ENCODE results near the gene CTU2.

The CTU2 gene

DNA sequence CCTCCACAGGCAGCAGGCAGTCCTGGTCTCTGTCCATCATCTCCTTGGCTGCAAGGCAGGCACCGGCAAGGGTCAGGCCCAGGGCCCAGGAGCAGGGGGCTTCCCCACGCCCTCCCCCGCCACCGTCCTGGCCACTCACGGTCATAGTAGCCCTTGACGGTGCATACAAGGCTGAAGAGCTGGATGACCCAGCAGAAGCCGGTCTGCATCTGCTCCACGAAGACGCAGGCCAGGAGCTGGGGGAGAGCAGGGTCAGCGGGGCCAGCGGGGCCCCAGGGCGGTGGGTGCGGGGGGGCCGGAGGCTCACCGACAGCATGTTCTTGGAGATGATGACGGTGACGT, 20.1 kb downstream of the CTU2 start:
- in situ Hi-C loops (cut with MboI; ENCODE audit: low sequenced_read_pairs): no loop called here

DNA sequence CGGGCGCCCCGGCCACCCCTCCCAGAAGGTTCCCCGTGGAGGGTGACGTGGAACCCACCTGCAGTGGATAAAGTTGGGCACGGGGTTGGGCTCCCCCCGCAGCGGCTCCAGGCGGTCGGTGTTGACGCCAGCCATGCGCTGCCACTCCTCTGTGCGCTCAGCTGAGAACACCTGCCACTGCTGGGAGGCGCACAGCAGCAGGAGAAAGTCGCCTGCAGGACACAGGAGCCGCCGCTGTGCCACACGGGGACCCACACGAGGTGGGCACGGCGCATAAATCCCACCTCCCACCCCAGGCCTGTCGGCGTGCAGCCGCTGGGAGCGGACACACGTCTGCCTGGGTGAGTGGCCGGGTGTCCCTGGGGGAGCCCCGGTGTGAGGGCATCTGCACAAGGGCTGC, 20.7 kb downstream of the CTU2 start:
- in situ Hi-C loops (cut with MboI; ENCODE audit: low sequenced_read_pairs): no loop called here

DNA sequence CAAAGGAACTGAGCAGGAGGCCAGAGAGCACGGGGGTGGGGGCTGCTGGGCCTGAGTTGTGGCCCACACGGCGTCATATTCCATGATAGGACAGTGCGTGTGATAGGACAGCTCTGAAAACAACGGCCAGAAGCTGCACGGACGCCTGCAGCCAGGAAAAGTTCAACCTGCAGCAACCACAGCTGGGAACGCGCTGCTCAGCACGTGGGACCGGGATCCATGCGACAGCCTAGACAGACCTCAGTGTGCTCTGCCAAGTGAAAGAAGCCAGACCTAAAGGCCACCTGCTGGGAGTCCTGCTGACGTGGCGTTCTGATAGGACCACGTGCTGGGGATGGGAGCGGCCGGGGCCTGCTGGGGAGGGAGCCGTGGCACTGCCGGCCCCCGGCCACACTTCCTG, 21.6 kb downstream of the CTU2 start:
- in situ Hi-C loops (cut with MboI; ENCODE audit: low sequenced_read_pairs): no loop called here

DNA sequence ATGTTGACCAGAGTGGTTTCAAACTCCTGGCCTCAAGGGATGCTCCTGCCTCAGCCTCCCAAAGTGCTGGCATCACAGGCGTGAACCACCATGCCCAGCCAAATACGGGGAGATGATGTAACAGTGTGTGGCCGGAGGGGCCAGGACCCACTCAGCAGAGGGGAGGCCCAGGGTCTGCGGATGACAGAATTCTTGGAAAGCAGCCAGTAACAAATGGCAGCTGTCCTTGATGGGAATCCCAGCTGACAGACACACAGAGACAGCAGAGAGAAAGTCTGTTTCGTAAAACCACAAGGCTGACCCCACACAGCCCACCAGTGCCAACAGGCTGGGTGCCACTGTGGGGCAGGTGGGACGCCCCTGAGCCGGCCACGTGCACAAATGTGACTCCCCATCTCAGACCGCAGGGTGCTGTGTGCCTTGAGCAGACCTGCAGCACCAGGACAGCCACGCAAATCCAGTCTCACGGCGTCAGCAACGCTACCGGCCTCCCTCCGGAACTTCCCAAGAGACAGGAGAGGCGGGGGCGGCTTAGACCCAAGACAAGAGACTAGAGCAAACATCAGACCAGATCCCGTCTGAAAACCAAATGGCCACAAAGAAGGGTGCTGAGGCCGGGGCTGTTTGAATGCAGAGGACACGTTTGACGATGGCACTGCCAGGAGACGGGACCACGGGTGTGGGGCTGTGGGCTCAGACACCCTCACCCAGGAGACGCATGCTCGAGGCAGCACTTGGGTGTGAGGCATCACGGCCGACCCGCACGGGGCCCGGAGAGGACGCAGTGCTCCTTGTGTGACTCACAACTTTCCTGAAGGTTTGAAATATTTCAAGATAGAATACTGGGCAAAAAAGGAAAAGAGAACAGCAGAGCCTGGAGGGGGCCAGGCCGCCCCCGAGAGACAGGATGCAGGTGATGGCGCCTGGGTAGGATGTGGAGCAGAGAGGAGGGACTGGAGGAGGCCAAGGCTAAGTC, 24.6 kb downstream of the CTU2 start:
- in situ Hi-C loops (cut with MboI; ENCODE audit: low sequenced_read_pairs): no loop called here

DNA sequence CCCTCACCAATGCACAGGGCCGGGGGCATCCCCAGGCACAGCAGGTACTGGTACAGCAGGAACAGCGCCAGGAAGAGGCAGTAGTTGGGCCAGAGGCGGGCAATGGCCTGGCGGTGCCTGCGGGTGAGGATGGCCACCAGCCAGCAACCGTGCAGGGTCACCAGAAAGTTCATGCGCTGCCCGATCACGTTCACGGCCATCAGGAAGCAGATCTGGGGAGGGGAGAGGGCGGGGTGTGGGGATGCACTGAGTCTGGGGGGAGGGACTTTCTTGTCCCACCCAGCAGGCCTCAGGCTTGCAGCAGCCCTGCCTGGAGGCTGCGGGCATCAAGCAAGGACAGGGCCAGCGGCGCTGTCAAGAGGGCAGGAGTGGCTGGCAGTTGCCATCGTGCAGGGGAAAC, 25.4 kb downstream of the CTU2 start:
- in situ Hi-C loops (cut with MboI; ENCODE audit: low sequenced_read_pairs): no loop called here

DNA sequence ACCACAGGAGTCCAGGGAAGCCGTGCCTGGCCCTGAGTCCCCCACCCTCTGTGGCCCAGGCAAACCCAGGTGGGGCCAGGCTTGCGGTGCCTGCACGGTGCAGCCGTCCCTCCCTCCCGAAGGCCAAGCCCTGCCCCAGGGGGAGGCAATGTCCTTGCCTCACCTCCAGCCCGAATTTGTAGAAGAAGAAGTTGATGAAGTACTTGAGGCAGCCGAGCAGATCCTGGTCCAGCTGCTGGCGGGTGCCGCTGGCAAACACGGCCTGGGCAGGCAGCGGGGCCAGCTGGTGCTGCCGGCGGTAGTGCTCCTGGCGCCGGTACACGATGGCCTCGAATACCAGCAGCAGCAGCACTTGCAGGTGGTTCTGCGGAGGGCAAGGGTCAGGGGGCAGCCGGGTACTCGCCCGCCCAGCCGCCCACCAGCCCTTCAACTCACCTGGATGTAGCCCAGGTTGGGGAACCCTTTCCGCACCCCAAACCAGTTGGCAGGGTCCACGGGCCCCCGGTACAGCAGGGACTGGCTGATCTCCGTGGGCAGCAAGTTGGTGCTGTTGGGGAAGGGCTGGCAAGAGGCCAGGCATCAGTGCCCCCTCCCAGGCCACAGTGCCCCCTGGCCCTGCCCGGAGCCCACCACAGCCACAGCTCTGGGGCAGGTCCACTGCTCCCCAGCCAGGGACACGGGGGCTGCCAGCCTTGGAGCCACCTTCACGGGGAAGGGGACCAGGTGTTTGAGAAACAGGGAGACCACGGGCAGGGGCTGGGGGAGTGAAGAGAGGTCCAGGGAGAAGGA, 26.1 kb downstream of the CTU2 start:
- in situ Hi-C loops (cut with MboI; ENCODE audit: low sequenced_read_pairs): no loop called here

DNA sequence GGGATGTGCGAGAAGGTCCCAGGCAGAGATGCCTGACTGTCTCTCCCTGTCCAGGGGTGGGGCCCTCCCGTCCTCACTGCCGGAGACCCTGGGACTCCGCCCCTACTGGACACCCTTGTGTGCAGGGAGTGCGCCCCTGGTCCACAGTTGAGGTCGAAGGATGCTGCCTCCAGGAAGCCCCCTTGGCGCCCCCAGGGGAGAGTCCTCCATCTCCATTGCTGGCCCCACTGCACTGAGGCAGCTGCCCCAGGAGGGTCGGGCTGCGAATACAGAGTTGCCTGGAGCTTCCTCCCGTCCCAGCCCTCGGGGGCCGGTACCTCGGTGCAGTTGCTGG, 26.6 kb downstream of the CTU2 start:
- in situ Hi-C loops (cut with MboI; ENCODE audit: low sequenced_read_pairs): no loop called here

DNA sequence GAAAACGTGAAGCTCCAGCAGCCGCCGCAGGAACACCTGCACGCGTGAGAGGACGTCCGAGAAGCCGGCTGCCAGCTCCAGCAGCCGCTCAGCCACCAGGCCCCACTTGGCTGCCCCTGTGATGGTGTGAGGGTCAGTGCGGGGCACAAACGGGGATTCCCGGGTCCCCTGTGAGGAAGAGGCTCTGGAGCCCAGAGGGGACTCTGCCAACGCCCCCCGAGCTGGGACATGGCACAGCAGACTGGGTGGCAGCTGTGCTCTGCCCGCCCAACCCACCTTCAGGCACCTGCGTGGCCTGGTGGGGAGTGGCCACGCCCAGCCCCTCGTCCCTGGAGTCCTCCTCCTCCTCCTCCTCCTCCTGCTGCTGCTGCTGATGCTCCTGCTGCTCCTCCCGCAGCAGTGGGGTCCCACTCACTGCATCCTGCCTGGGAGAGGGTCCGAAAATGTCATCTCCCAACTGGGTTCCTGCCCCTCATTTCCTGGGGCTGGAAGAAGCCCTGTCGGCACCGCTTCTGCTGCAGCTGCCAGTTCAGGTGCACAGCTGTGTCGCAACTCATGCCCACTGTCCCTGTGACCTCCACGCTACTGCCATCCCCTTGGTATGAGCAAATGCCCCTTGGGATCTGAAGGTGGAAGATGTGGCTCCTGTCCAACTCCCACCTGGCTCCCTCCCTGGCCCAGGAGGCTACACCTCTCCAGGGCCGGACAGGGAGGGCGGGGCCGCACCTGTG, 27.5 kb downstream of the CTU2 start:
- in situ Hi-C loops (cut with MboI; ENCODE audit: low sequenced_read_pairs): no loop called here

DNA sequence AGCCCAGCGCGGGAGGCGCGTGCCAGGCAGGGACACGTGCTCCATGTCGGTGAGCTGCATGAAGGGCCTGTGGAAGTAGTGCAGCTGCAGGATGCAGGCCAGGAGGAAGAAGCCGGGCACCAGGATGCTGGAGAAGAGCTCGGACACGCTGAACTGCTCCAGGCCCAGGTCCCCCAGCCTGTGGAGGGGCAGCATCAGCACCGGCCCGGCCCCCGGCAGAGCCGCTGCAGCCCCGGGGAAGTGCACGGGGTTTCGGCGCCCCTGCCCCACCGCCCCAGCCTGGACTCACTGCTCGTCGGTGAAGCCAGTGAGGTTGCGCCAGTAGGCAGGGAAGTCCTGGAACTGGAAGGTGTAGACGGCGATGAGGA, 28.0 kb downstream of the CTU2 start:
- in situ Hi-C loops (cut with MboI; ENCODE audit: low sequenced_read_pairs): no loop called here

DNA sequence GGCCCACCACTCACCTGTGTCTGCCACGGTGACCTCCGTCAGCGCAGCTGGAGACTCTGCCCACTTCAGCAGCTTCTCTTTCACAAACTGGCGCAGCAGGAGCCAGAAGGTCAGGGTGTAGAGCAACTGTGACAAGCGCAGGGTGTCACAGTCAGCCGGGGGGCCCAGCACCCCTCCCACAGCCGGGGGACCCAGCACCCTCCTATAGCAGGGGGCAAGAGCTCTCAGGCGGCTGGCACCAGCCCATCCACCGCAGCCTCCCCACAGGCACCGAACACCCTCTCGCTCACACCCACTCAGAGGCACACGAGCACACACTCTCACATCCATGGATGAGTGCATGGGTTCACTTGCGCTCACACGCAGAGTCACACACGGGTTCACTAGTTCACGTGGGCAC, 28.8 kb downstream of the CTU2 start:
- in situ Hi-C loops (cut with MboI; ENCODE audit: low sequenced_read_pairs): no loop called here

DNA sequence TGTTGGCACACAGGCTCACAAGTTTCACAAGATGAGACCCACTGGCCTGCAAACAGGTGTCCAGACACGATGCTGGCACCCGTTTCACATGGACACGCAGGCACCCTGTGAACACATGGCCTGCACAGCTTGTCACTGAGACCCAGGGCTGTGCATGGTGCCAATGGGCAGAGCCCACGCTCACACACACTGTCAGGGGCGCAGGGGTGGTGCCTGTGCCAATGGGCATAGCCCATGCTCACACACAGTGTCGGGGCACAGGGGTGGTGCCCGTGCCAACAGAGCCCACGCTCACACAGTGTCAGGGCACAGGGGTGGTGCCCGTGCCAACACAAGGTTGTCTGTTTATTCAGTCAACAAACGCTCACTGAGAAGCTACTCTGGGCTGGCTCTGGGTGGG, 29.3 kb downstream of the CTU2 start:
- in situ Hi-C loops (cut with MboI; ENCODE audit: low sequenced_read_pairs): no loop called here

DNA sequence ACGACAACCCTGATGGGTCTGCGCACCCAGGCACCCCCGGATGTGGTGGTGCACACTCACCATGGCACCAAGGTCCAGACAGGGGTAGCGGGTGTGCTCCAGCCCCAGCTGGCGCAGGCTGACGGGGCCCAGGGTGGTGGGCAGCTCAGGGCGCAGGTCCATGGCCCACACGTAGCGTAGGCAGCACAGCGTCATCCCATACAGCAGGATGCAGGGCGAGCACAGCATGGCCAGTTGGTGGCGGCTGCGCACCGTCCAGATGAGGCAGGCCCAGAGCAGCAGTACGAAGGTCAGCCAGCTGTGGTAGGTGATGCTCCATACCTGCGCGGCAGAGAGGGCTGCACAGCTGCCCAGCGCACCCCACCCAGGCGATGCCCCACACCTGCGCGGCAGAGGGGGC, 29.8 kb downstream of the CTU2 start:
- in situ Hi-C loops (cut with MboI; ENCODE audit: low sequenced_read_pairs): no loop called here

DNA sequence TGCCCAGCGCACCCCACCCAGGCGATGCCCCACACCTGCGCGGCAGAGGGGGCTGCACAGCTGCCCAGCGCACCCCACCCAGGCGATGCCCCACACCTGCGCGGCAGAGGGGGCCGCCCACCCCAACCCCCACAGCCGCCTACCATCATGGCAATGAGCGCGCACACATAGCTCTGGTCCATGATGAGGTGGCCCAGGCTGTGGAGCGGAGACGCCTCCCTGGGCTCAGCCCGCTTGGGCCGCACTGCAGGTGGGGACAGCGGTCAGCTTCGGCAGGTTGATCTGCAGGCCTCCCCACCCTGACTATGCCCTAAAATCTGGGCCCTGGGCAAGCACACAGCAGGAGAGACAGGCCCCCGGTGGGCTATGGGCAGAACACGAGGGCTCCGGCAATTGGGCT, 30.2 kb downstream of the CTU2 start:
- in situ Hi-C loops (cut with MboI; ENCODE audit: low sequenced_read_pairs): no loop called here

DNA sequence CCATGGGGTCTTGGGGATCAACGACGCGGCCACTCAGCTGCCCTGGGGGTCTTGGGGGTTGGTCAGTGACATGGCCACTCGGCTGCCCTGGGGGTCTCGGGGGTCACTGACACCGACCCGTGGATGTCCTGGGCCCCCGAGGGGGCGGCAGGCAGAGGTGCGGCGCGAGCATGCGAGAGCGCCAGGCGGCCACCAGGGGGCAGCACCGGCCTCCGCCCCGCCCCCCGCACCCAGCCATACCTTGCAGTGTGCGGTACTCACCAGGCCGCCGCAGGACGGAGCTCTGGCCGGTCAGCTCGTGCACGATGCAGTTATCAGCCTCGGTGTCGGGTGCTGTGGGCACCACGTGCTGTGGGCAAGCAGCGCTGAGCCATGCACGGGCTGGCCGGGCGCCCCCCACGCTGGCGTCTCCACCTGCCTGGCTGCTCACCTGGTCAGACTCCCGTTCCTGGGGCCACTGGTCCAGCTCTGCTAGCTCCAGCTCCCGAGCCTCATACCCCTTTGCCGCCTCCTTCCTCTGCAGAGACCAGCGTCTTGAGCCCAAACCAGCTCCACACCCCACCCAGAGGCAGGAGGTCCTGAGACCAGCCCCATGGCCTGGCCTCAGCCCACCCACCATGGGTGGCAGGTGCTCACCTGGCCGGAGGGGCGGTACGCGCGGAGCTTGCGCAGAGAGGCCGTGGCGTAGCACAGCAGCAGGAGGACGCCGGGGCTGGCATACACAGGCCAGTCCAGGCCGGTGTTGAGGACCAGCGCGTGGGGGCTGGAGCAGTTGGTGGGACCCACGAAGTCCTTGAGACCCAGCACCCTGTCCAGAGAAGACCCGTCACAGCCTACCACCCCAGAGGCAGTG, 31.2 kb downstream of the CTU2 start:
- in situ Hi-C loops (cut with MboI; ENCODE audit: low sequenced_read_pairs): no loop called here

DNA sequence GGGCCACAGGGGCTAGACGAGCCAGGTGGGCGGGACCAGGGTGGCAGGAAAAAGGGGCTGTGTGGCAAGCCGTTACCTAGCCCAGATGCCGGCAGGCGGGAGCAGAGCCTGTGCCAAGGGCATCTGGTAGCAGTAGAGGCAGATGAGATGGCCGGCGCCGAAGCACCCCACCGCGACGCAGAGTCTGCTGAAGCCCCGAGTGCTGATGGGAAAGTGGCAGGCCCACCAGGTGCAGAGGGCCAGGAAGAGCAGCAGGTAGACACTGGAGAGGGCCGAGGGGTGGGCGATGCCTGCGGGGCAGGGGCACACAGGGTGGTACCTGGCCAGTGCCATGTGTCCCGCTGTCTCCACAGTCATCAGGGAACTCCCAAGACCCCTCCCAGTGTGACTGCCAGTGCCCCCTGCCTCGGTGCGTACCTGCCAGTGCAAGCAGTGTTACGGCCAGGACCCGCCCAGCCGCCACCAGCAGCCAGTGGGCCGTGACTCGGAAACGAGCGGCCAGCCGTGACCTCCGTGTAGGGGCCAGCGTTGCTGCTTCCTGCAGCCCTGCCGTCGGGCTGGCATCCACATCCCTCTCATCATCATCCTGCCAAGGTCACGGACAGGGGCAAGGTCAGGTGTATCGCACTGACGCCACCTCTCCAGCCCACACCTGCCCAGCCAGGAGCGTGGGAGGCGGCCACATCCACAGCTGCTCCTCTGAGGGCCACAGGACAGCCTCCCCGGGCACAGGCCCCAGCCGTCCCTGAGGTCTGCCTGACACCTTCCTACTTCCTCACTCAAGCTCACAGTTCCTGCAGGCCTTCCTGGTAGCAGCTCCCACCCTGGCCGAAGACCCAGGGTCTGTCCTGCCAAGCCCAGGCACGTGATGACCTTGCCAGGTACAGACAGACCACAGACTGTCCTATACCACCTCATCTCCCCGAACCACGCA, 32.1 kb downstream of the CTU2 start:
- in situ Hi-C loops (cut with MboI; ENCODE audit: low sequenced_read_pairs): no loop called here

DNA sequence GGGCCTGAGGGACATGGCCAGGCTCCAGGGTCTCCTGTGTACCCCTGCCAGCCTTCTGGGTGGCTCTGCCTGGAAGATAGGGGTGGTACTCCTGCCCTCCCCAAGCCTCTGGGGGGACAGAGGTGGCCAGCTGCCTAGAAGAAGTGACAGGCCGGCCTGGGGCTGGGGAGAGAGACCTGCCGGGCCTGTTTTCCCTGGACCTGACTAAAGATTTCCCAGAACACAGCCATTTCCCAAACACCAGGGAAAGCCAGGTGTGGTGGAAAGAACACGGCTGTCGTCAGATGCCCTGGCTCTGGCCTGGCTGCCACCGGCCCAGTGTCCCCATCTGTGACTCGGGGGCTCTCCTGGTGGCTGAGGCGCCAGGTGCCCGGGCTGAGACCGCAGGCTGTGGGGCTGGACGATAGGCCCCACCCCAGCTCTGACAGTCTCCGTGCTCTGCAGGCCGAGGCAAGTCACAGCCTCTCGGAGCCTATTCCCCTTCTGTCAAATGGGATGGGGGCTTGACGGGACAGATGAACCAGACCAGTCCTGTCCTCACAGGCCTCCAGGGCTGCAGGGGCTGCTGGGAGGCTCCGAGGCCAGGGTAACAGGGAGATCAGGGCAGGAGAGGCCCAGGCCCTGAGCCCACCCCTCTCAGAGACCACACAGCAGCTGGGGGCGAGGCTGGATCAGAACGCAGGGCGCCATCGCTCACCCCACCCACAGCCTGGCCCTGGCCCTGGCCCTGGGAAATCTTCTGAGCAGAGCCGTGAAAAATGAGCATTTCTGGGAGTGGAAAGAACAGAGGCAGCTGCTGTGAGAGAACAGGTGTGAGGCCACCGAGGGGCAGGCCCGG, 33.1 kb downstream of the CTU2 start:
- in situ Hi-C loops (cut with MboI; ENCODE audit: low sequenced_read_pairs): no loop called here

DNA sequence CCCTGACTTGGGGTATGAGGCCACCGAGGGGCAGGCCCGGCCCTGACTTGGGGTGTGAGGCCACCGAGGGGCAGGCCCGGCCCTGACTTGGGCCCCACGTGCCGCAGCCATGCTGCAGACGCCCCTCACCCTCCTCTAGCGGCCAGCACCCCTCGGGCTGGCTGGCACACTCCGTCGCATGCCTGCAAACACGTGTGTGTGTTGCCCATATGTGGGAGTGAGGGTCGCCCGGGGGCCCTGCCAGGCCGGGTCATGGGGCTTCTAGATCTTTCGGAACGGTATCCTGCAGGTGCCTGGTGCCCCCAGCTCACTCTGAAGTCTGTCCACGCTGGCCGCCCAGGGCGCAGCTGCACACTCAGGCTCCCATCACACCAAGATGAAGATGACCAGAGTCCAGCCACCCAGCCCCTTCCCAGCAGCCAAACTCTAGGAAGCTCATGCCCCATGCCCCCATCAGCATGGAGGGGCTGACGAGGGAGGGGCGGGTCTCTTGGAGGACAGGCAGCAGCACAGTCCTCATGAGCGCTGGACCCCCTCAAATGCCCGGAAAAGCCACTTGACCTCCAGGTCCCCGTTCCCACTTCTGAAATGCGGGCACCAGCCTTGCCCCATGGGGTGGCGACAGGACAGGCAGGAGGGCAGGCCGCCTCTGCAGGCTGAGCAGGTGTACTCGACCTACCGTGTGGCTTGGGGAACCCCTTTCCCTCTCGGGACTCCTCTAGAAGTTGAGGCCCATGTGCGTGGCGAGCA, 33.8 kb downstream of the CTU2 start:
- in situ Hi-C loops (cut with MboI; ENCODE audit: low sequenced_read_pairs): no loop called here

DNA sequence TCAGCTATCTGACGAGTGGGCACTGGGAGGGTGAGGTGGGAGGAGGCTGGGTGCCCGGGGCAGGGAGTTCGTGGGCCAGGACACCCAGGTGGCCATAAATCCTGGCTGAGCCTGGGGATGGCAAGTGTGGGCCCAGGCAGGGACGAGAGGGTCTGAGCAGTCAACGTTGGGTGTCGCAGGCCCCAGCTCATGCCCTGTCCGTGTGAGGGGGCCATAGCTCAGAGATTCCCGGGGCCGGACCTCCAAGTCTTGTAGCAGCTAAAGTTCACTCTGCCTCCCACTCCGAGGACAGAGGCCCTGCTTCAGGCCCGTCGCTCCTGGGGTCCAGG, 34.4 kb downstream of the CTU2 start:
- in situ Hi-C loops (cut with MboI; ENCODE audit: low sequenced_read_pairs): no loop called here

Data from HL-60/S4 treated with phorbol 12-myristate 13-acetate at 8.2 ng/mL for 4 days and 3 days (cell line).